ENCODE data around the gene SLC6A13.
A peak's percentile ranks its signal among the peaks of the same experiment; 100 is the strongest.
"Not testable (repeated sequence)": the region's sequence is repeated elsewhere in the genome, so short reads cannot be mapped to it uniquely, and the experiment has no call there.

SLC6A13 gene

DNA sequence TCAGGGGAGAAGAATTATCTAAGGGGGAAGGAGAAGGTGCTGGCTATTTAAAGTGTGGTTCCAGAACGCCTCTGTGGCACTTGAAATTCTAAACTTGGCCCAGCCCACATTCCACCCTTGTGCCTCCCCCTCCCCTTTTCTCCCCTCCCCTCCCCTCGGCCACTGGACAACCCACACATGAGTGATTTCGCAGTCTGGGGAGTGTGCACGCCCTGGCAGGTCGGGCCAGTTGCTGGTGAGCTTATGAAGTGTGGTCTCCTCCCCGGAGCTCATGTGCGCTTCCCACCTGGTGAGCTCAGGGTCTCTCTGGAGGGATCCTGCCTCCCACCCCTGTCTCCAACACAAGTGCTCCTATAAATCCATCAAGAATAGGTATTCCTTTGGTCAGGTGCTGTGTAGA, at the start of gene SLC6A13:
Gene SLC6A13 (minus strand): TSS at position 20 of the 400 bp plus-strand sequence. CDS start 2,784 bp downstream, outside the sequence.
- no peak for DNase-seq

GRCh38 chr12:308511-308910, 45.9 kb upstream of the SLC6A13 start:
- DNase-seq, result no peak

- DNase-seq, result no peak
These were observed 44.8 kb upstream of the SLC6A13 start for GRCh38 chr12:307406-307805.

- no peak for DNase-seq
These were observed 42.2 kb upstream of the SLC6A13 start for GRCh38 chr12:304805-305204.

GRCh38 chr12:302766-303165, 40.1 kb upstream of the SLC6A13 start:
- not testable (repeated sequence) for DNase-seq

- not testable (repeated sequence) for DNase-seq
These were observed 37.5 kb upstream of the SLC6A13 start for GRCh38 chr12:300166-300565.

DNA sequence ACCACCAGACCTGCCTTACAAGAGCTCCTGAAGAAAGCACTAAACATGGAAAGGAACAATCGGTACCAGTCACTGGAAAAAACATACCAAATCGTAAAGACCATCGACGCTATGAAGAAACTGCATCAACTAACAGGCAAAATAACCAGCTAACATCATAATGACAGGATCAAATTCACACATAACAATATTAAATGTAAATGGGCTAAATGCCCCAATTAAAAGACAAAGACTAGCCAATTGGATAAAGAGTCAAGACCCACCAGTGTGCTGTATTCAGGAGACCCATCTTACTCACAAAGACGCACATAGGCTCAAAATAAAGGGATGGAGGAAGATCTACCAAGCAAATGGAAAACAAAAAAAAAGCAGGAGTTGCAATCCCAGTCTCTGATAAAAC, 36.9 kb upstream of the SLC6A13 start:
- DNase-seq, result not testable (repeated sequence)

- DNase-seq, result not testable (repeated sequence)
These were observed 35.4 kb upstream of the SLC6A13 start for GRCh38 chr12:298059-298458.

GRCh38 chr12:295132-295531, 32.5 kb upstream of the SLC6A13 start:
- DNase-seq, result no peak

GRCh38 chr12:293199-293598, 30.6 kb upstream of the SLC6A13 start:
- no peak for DNase-seq

GRCh38 chr12:292186-292585, 29.6 kb upstream of the SLC6A13 start:
- DNase-seq, result peak; percentile 1

GRCh38 chr12:291153-291723, 28.6 kb upstream of the SLC6A13 start:
- DNase-seq, result no peak

- DNase-seq, result no peak
These were observed 26.1 kb upstream of the SLC6A13 start for GRCh38 chr12:288687-289086.

DNA sequence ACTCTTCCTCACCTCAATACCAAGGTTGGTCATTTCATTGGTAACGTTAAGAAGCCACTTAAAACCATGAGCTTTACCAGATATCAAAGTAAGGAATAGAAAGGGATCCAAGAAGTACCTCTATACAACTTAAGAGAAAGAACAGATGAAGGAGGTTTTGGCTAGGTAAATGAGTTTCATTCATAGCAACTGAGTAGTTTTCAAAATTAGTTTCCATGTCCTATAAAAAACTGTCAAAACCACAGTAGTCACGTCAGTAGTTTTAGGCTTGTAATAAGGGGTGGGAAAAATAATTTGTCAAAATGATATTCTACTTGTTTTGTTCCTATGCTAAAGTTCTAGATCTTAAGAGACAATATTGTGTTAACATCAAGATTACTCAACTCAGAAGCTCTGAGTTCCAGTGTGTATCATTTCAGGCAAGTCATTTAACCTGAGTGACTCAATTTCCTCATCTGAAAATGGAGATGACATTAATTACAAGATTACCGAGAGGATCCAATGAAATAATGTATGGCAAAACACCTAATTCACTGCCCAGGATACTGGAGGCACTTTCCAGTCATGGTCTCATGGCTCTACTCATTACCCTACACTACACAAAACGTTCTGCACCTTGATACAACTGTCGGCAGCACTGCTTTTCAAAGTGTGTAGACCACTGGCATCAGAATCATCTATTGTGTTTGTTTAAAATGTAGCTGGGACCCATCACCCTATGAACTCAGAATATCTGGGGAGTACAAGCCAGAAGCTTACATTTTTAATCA, 24.1 kb upstream of the SLC6A13 start:
- no peak for DNase-seq

- no peak for DNase-seq
These were observed 15.4 kb upstream of the SLC6A13 start for GRCh38 chr12:278046-278445.

GRCh38 chr12:275812-276211, 13.2 kb upstream of the SLC6A13 start:
- DNase-seq, result no peak

GRCh38 chr12:273382-273781, 10.7 kb upstream of the SLC6A13 start:
- DNase-seq, result no peak

- DNase-seq, result no peak
These were observed 10.3 kb upstream of the SLC6A13 start for GRCh38 chr12:272942-273341.

DNA sequence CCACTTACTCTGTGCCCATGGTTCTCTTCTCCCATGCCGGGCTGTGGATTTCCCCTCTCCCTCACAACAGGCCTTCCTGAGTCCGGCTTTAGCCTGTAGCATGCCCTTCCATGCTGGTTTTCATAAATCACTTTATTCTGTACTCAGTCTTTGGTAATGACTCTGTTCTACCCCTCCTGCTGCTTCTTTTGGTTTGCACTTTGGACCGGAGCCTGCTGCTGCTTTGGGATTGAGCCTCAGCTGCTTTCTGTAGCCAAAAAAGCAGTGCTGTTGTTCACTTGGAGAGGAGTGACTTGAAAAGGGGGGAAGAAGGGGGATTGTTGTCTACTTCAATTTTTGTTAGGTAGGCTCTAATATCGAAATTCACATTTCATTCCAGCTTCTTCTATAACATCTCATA, 8.5 kb upstream of the SLC6A13 start:
- no peak for DNase-seq

DNA sequence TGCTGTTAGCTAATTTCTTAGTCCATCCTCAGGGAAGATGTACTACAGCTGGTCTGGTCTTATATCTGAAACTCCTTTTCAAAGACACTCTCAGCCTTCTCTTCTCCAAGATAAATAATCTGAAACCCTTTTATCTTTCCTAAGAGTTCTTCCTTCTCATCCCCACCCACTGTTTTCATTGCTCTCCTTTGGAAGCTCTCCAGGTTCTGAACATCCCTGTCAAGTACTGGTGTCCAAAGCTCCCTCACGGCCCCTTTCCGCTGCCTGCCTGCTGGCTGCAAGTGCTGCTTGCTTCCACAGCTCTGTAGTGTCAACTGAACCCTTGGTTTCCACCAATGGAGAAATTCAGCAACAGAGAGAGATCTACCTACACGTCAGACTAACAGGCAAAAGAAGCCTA, 6.6 kb upstream of the SLC6A13 start:
- no peak for DNase-seq

DNA sequence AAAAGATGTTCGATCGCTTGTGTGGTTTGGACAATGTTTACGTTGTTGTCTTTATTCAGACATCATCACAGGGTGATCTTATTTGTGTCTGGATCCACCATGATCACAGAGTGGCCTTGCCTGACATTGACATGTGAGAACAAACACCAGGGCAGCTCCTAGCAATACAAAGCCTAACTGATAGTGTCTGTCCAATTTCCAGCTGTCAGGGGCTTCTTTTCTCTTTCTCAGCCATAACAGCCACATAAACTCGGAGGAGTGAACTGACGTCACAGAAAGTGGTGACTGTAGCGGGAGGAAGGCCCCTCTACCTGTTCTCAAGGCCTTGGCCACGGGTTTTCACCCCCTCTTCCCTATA, 5.8 kb upstream of the SLC6A13 start:
- no peak for DNase-seq

GRCh38 chr12:267581-268482, 5.2 kb upstream of the SLC6A13 start:
- no peak for DNase-seq

DNA sequence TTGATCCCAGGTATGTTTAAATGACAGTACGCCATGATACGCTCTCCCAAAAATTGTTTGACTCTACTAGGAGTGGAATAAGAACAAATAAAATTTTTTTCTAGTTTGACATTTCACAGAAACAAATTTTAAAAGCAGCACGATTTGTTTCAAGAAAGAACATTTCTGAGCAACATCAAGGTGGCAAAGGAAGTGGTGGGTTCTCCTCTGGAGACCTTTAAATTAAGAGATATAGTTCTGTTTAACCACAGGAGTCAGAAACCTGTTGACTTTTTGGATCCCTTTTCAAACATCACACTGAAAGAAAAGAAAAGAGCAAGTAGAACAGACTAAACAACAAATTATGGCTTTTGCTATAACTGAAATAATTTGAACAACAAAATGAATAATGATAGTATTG, 2.5 kb upstream of the SLC6A13 start:
- no peak for DNase-seq

DNA sequence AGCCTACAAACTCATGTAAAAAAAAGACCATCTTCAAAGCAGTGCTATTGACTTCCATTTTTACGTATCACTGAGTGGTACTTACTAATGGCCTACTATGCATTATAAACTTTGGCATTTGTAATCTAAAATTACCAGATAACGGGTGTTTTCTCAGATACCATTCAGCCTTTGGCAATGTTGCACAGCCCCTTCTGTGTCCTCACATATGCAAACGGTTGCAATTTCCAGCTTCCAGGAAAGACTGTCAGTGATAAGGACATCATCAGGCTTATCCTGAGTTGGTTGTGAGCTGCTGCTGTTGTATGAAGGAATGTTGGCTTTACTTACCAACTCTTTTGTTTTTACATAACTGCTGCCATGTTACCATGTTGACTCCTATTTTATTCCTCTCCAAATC, 1.6 kb upstream of the SLC6A13 start:
- no peak for DNase-seq
